H9 (cell line): ENCODE measurements around the gene CCDC13. TPM values are rescaled to one million over a fixed set of nuclear protein-coding genes. Genes with fewer than 3 reads are reported as not detected.

Experiments used
- DNase-seq: peaks from one replicate; pipeline ENCODE4 v3.0.0-alpha.2; 2017
- H2AFZ ChIP-seq: one replicate; pipeline ENCODE4 v1.6.1; 2013; ENCODE audit warnings: mild to moderate bottlenecking, low read length, control low read depth, moderate library complexity
- H2AK5ac ChIP-seq: 2 replicates; pipeline ENCODE4 v1.6.1; 2013; ENCODE audit warnings: low read length, control low read depth, mixed read lengths; ENCODE audit not compliant: insufficient read length
- H2BK120ac ChIP-seq: one replicate; pipeline ENCODE4 v1.6.1; 2013; ENCODE audit warnings: low read depth, mild to moderate bottlenecking, low read length, control low read depth, inconsistent platforms; ENCODE audit not compliant: poor library complexity, severe bottlenecking
- H2BK12ac ChIP-seq: 2 replicates; pipeline ENCODE4 v1.6.1; 2013; ENCODE audit warnings: low read length, control low read depth, mixed read lengths, low read depth; ENCODE audit not compliant: insufficient read length
- H2BK15ac ChIP-seq: 2 replicates; pipeline ENCODE4 v1.6.1; 2013; ENCODE audit warnings: low read depth, low read length, control low read depth
- H2BK20ac ChIP-seq: one replicate; pipeline ENCODE4 v1.6.1; 2013; ENCODE audit warnings: low read depth, mild to moderate bottlenecking, low read length, control low read depth, inconsistent platforms; ENCODE audit not compliant: poor library complexity, severe bottlenecking
- H2BK5ac ChIP-seq: 2 replicates; pipeline ENCODE4 v1.6.1; 2013; ENCODE audit warnings: low read length, control low read depth, mixed read lengths; ENCODE audit not compliant: insufficient read length
- H3K14ac ChIP-seq: 2 replicates; pipeline ENCODE4 v1.6.1; 2013; ENCODE audit warnings: low read length, control low read depth; ENCODE audit not compliant: insufficient read depth
- H3K18ac ChIP-seq: 2 replicates; pipeline ENCODE4 v1.6.1; 2013; ENCODE audit warnings: low read depth, mild to moderate bottlenecking, mixed read lengths, low read length, control low read depth; ENCODE audit not compliant: insufficient read length
- H3K23ac ChIP-seq: 2 replicates; pipeline ENCODE4 v1.6.1; 2013; ENCODE audit warnings: low read length, control low read depth, mixed read lengths, low read depth; ENCODE audit not compliant: insufficient read length
- H3K23me2 ChIP-seq: 2 replicates; pipeline ENCODE4 v1.6.1; 2013; ENCODE audit warnings: low read depth, mild to moderate bottlenecking, mixed read lengths, low read length, control low read depth; ENCODE audit not compliant: insufficient read length, poor library complexity, severe bottlenecking
- H3K27ac ChIP-seq: 2 replicates; pipeline ENCODE4 v1.5.1; 2013; ENCODE audit warnings: low read length, control low read depth, mixed read lengths, low read depth; ENCODE audit not compliant: insufficient read length
- H3K27me3 ChIP-seq: 2 replicates; pipeline ENCODE4 v1.6.1; 2013; ENCODE audit warnings: low read length, control low read depth, inconsistent platforms; ENCODE audit not compliant: insufficient read depth
- H3K4ac ChIP-seq: 2 replicates; pipeline ENCODE4 v1.6.1; 2013; ENCODE audit warnings: low read depth, mild to moderate bottlenecking, control low read depth, inconsistent platforms, low read length, moderate library complexity
- H3K4me1 ChIP-seq: 2 replicates; pipeline ENCODE4 v1.6.1; 2013; ENCODE audit warnings: low read length, control low read depth, inconsistent platforms; ENCODE audit not compliant: insufficient read depth
- H3K4me2 ChIP-seq: 2 replicates; pipeline ENCODE4 v1.6.1; 2013; ENCODE audit warnings: low read length, control low read depth, mixed read lengths; ENCODE audit not compliant: insufficient read length, insufficient read depth
- H3K56ac ChIP-seq: 2 replicates; pipeline ENCODE4 v1.6.1; 2013; ENCODE audit warnings: low read depth, mild to moderate bottlenecking, mixed read lengths, low read length, control low read depth; ENCODE audit not compliant: insufficient read length
- H3K79me1 ChIP-seq: 2 replicates; pipeline ENCODE4 v1.6.1; 2013; ENCODE audit warnings: low read depth, mild to moderate bottlenecking, moderate library complexity, low read length, control low read depth, inconsistent platforms; ENCODE audit not compliant: insufficient read depth, poor library complexity, severe bottlenecking
- H3K79me2 ChIP-seq: 2 replicates; pipeline ENCODE4 v1.6.1; 2013; ENCODE audit warnings: low read length, control low read depth, inconsistent platforms; ENCODE audit not compliant: insufficient read depth
- H3K9ac ChIP-seq: 2 replicates; pipeline ENCODE4 v1.6.1; 2013; ENCODE audit warnings: low read length, control low read depth, mixed read lengths; ENCODE audit not compliant: insufficient read length; ENCODE audit errors: extremely low read depth
- H3K9me3 ChIP-seq: one replicate; pipeline ENCODE4 v1.6.1; 2013; ENCODE audit warnings: low read depth, low read length, inconsistent platforms; ENCODE audit not compliant: control insufficient read depth
- H3T11ph ChIP-seq: one replicate; pipeline ENCODE4 v1.6.1; 2013; ENCODE audit warnings: mild to moderate bottlenecking, low read length, control low read depth, inconsistent platforms
- H4K20me1 ChIP-seq: one replicate; pipeline ENCODE4 v1.6.1; 2013; ENCODE audit not compliant: control insufficient read depth, insufficient read length, insufficient read depth
- H4K5ac ChIP-seq: 2 replicates; pipeline ENCODE4 v1.6.1; 2013; ENCODE audit warnings: low read depth, mild to moderate bottlenecking, mixed read lengths, low read length, control low read depth; ENCODE audit not compliant: insufficient read length
- H4K8ac ChIP-seq: replicated peaks from 2 replicates; pipeline ENCODE4 v1.6.1; 2013; ENCODE audit warnings: low read length, control low read depth, mixed read lengths, low read depth; ENCODE audit not compliant: insufficient read length
- H4K91ac ChIP-seq: 2 replicates; pipeline ENCODE4 v1.6.1; 2013; ENCODE audit warnings: low read depth, mild to moderate bottlenecking, moderate library complexity, mixed read lengths, low read length, control low read depth; ENCODE audit not compliant: insufficient read length
- H3K27ac Mint-ChIP-seq, 3 experiments: 2 replicates in 2 of 3; 3 replicates in 1 of 3; pipeline ENCODE4 v1.8.0; 2020 to 2021; ENCODE audit warnings: mixed read lengths in 3 of 3, mild to moderate bottlenecking in 1 of 3, moderate library complexity in 1 of 3
- H3K27me3 Mint-ChIP-seq: 2 replicates; pipeline ENCODE4 v1.8.0; 2021; ENCODE audit warnings: low read depth, mild to moderate bottlenecking, moderate library complexity, mixed read lengths
- H3K36me3 Mint-ChIP-seq, 3 experiments: 2 replicates in 2 of 3; 3 replicates in 1 of 3; pipeline ENCODE4 v1.8.0; 2020 to 2021; ENCODE audit warnings: low read depth in 3 of 3, mixed read lengths in 3 of 3; ENCODE audit not compliant: insufficient read depth in 1 of 3
- H3K4me1 Mint-ChIP-seq, 2 experiments: 2 replicates each; pipeline ENCODE4 v1.8.0; 2020; ENCODE audit warnings: mixed read lengths in 2 of 2
- H3K4me3 Mint-ChIP-seq, 2 experiments: 2 replicates in 1 of 2; 3 replicates in 1 of 2; pipeline ENCODE4 v1.8.0; 2020 to 2021; ENCODE audit warnings: mild to moderate bottlenecking in 2 of 2, mixed read lengths in 2 of 2, moderate library complexity in 1 of 2
- H3K9me3 Mint-ChIP-seq, 2 experiments: 2 replicates in 1 of 2; 3 replicates in 1 of 2; pipeline ENCODE4 v1.8.0; 2020; ENCODE audit warnings: mild to moderate bottlenecking in 2 of 2, mixed read lengths in 2 of 2, moderate library complexity in 1 of 2
- WGBS: extraction: QIAGEN DNeasy Blood & Tissue Kit; methylation state at CpG from one replicate; pipeline ENCODE4 v1.1.7; 2013; ENCODE audit warnings: missing lambda C conversion rate, low lambda C conversion rate, mixed read lengths; ENCODE audit not compliant: insufficient read length; ENCODE audit errors: extremely low coverage; 5-methylcytosine and 5-hydroxymethylcytosine counted together
- total RNA-seq: library from RNA; stranded (reverse); gene quantifications from 2 replicates; pipeline ENCODE4 v1.2.1, GENCODE V29; 2021
- TF ChIP-seq, protein P1 (sequence below): fragments of 200-600 bp; sonication (generic); conservative IDR thresholded peaks from 3 replicates; pipeline ENCODE4 v1.8.0; 2021; ENCODE audit warnings: antibody characterized with exemption, mild to moderate bottlenecking

The CCDC13 gene
- total RNA-seq, 1 experiment from 2014 or later, result not detected

DNA sequence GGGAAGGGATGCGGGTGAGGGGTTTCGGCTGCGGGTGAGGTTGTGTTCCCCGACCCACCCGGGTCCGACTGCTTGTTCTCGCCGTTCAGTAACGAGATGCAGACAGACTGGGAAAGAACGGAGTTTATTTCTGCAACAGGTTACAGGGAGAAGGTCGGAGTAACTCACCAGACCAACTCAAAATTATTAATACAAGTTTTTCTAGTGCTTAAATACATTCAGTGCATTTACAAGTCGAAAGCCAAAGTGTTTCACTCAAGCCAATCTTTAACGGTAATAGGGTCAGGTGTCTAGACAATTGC is 31.7 kb upstream of the CCDC13 start:
- Mint-ChIP-seq H3K4me3 (peak overlapping the region; percentile 94 to 96), H3K4me1 (peaks cover 45 to 47% of the 10 kb centered on the region in 2 experiments), H3K36me3 (peaks cover 4 to 8% (median 5%) of the 10 kb centered on the region in 3 experiments; a peak in 5 of 7 replicates), H3K27ac (no peak overlapping the region), H3K9me3 (no peaks in the 10 kb centered on the region), H3K27me3 (peaks cover 22% of the 10 kb centered on the region)
- Histone ChIP-seq H4K5ac (no peak overlapping the region), H3K27me3 (peaks cover 4% of the 10 kb centered on the region; the same call in 1 of the 2 replicates), H3K18ac (no peak overlapping the region), H4K8ac (no peak overlapping the region), H2BK20ac (no peak overlapping the region), H3K27ac (no peak overlapping the region), H4K20me1 (no peaks in the 10 kb centered on the region), H3K79me1 (peaks cover 2% of the 10 kb centered on the region), H3K23me2 (peaks cover 10% of the 10 kb centered on the region), H3K4ac (no peak overlapping the region), H2AK5ac (no peak overlapping the region), H3K79me2 (peaks cover 12% of the 10 kb centered on the region; the same call in 1 of the 2 replicates), H3K56ac (no peak overlapping the region), H3K14ac (no peak overlapping the region), H3K9me3 (no peaks in the 10 kb centered on the region), H3K4me1 (peaks cover 2% of the 10 kb centered on the region), H3K4me2 (peak overlapping the region; percentile 90), H2AFZ (no peak overlapping the region), H3T11ph (no peak overlapping the region), H3K23ac (no peak overlapping the region), H4K91ac (no peak overlapping the region), H2BK12ac (no peak overlapping the region), H2BK15ac (no peak overlapping the region), H2BK5ac (no peak overlapping the region), H2BK120ac (no peak overlapping the region), H3K9ac (no peak overlapping the region)
- no peak for DNase-seq
- no CpG with 5 or more reads among the region's 13 CpGs for WGBS
- TF ChIP-seq, protein P1, sequence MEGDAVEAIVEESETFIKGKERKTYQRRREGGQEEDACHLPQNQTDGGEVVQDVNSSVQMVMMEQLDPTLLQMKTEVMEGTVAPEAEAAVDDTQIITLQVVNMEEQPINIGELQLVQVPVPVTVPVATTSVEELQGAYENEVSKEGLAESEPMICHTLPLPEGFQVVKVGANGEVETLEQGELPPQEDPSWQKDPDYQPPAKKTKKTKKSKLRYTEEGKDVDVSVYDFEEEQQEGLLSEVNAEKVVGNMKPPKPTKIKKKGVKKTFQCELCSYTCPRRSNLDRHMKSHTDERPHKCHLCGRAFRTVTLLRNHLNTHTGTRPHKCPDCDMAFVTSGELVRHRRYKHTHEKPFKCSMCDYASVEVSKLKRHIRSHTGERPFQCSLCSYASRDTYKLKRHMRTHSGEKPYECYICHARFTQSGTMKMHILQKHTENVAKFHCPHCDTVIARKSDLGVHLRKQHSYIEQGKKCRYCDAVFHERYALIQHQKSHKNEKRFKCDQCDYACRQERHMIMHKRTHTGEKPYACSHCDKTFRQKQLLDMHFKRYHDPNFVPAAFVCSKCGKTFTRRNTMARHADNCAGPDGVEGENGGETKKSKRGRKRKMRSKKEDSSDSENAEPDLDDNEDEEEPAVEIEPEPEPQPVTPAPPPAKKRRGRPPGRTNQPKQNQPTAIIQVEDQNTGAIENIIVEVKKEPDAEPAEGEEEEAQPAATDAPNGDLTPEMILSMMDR, result no peak
